Subcutaneous adipose tissue (tissue), 4 donors: Measurements from ENCODE around the gene BRI3BP. TPM values are rescaled to one million over a fixed set of nuclear protein-coding genes. Genes with fewer than 3 reads are reported as not detected.

Experiments used
- CTCF ChIP-seq: fragments of 450-650 bp; IDR thresholded peaks from one replicate; pipeline ENCODE4 v1.5.1; 2016; ENCODE audit warnings: low read depth, mild to moderate bottlenecking, control low read depth, antibody characterized with exemption, moderate library complexity
- total RNA-seq, 4 donors: library from RNA; depleted of rRNA; stranded (reverse); fragments of >200 nt; gene quantifications; one replicate each; pipeline ENCODE4 v1.1.0, GENCODE V29; 2016

Gene BRI3BP
- total RNA-seq, 4 donors from 2014 or later: 4.7 to 5.8 (median 5.0) TPM

GRCh38 chr12:124964251-124964650 lies 29.2 kb upstream of the BRI3BP start:
- no peak for TF ChIP-seq CTCF

- no peak for TF ChIP-seq CTCF
These were observed 28.5 kb upstream of the BRI3BP start for GRCh38 chr12:124964836-124965462.

GRCh38 chr12:124967016-124967739 lies 26.3 kb upstream of the BRI3BP start:
- no peak for TF ChIP-seq CTCF

GRCh38 chr12:124968656-124969055 lies 24.8 kb upstream of the BRI3BP start:
- TF ChIP-seq CTCF: no peak

GRCh38 chr12:124970647-124971402 lies 22.6 kb upstream of the BRI3BP start:
- no peak for TF ChIP-seq CTCF

- TF ChIP-seq CTCF: no peak
These were observed 21.8 kb upstream of the BRI3BP start for GRCh38 chr12:124971603-124972002.

- no peak for TF ChIP-seq CTCF
These were observed 21.2 kb upstream of the BRI3BP start for GRCh38 chr12:124972211-124972610.
